8988T (cell line): ENCODE measurements around the gene PRTG.
"Not testable (repeated sequence)": the region's sequence is repeated elsewhere in the genome, so short reads cannot be mapped to it uniquely, and the experiment has no call there.

ENCODE experiments used
- DNase-seq: peaks from one replicate; pipeline ENCODE4 v3.0.0; 2011

Gene PRTG

GRCh38 chr15:55630858-55631257 is 112.1 kb downstream of the PRTG start:
- DNase-seq = no peak

DNA sequence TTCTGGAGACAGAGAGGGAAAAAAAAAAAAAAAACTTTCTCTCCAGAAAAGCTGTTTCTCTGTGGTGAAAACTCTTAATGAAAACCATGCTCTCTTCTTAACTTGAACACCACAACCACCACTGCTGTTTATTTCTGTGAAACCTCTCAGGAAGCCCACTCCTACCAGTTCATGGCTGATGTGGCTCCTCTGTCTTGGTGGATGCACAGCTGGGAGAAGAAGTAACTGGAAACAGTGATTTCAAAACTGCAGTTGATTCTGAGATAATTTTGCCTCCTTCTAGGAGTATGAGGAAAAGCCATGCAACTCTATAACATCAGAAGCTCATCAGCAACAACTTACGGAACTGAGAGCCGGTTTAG is 114.6 kb downstream of the PRTG start:
- no peak for DNase-seq

DNA sequence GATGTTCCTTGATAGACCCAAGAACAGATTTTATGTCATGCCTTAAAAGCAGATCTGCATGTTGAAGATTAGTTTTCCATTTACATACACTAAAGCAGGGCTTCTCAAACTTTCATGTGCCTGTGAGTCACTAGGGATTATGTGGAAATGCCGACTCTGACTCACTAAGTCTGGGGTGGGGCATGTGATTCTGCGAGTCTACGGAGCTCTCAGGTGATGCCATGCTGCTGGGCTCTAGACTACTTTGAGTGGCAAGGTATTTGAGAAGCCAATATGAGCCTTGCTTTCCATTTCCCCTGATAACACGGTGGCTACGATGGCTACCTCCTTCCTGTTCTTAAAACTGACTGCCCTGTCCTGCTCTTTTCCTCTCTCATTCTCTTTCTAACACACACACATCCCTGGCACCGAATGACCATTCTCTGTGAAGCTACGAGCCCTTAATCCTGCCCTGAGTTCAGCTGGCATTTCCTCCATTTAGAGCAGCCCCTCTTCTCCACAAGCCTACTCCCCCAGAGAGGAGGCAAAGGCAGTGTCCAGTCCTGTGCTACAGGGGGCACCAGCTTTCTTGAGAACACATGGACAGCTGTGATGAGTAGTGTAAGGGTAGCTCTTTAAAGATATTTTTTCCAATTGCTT is 115.1 kb downstream of the PRTG start:
- peak; percentile 24 for DNase-seq

DNA sequence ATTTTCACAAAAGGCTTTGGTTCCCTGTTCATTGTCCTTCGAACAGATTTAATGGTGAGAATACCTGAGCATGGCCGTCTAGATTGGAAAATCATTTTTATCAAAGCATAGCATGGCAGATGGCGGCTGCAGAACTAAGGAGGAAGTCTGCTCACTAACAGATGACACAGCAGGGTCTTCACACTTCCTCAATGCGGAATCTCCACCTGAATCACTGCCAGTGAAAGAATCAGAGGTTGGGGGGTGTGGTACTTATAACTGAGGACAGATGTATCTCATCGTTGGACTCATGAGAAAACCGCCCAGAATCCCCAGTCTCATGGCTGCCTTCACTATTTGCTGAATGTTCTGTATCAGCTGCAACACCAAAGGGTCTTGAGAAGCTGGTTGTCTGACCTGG is 123.2 kb downstream of the PRTG start:
- DNase-seq = no peak

GRCh38 chr15:55618387-55618786 is 124.6 kb downstream of the PRTG start:
- no peak for DNase-seq

- no peak for DNase-seq
These were observed 127.5 kb downstream of the PRTG start for GRCh38 chr15:55615445-55615844.

DNA sequence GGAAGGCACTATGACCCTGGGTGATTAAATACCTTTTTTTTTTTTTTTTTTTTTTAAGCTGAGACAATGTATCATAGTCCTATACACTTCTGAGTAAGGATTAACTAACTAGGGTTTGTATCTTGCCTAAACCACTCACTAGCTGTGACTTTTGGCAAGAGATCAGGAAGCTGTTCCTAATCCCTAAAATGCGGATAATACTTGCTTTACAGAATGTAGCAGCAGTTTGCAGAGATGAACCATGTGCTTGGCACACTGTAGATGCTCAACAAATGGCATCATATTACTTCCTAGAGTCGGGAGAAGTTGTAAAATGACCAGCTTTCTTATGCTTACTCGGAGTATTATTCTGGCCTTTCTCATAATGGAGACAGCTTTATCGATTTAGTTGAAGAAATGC is 129.2 kb downstream of the PRTG start:
- DNase-seq = no peak

DNA sequence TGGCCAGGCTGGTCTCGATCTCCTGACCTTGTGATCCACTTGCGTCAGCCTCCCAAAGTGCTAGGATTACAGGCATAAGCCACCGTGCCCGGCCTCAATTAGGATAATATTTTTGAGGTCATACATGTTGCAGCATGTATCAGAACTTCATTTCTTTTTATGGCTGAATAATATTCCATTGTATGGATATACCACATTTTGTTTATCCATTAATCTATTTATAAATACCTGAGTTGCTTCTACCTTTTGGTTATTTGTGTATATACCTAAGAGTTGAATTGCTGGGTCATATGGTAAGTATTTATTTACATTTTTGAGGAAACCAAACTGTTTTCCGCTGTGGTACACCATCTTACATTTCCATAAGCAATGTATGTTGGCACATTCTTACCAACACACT is 136.7 kb downstream of the PRTG start:
- DNase-seq = no peak

DNA sequence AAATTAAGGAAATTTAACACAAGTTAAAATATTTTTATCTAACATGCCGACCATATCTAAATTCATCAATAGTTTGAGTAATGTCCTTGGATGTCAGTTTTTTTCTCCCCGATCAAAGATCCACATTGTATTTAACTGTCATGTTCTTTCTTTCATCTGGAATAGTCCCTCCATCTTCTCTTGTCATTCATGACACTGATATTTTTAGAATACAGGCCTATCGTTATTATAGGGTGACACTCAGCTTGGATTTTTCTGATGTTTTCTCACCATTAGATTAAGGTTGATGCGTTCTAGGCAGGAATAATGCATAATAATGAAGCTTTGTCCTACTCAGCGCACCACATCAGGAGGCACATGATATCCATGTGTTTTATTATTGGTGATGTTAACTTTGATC is 141.6 kb downstream of the PRTG start:
- no peak for DNase-seq

DNA sequence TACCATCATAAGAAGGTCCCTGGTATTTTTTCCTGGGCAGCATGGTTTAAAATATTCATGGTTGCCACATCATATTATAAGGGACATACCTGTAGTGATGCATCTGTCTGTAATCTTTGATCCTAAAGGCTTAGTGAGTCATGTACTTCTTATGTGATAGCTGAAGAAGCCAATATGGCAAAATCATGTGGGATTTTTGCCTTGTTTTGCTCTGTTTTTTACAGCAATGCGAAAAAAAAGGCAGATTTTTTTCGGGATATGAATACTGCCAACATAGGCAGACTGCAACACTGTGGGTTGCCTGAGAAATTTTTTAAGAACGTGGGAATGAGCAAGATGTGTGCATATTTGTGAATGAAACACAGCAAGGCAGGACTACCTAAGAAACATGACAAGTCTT is 143.5 kb downstream of the PRTG start:
- no peak for DNase-seq

- DNase-seq = not testable (repeated sequence)
These were observed 149.9 kb downstream of the PRTG start for GRCh38 chr15:55593019-55593418.

DNA sequence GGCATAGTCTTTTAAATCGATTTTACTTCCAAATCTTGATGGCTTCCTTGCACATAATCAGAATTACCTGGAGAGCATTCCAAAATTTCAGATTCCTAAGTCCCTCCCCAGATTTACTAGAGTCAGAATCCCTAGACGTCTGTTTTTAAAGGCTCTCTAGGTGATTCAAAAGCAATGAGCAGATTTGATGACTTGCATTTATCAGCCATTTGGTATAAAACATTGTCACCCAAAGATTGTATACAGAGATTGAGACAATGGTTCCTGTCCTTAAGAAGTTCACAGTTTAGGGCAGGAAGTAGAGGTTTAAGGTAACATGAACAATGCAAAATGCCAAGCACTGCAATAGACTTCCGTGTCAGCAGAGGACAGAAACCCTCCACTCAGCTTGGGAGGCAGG is 152.2 kb downstream of the PRTG start:
- no peak for DNase-seq

- no peak for DNase-seq
These were observed 153.7 kb downstream of the PRTG start for GRCh38 chr15:55589287-55589686.

GRCh38 chr15:55588815-55589115 is 154.2 kb downstream of the PRTG start:
- DNase-seq = no peak

- peak; percentile 53 for DNase-seq
These were observed 154.7 kb downstream of the PRTG start, which contains the start of gene PYGO1 for GRCh38 chr15:55588070-55588814. Gene PYGO1, minus strand, starts transcription at chr15:55588345. Its CDS starts 462 bp downstream, at chr15:55587883.

DNA sequence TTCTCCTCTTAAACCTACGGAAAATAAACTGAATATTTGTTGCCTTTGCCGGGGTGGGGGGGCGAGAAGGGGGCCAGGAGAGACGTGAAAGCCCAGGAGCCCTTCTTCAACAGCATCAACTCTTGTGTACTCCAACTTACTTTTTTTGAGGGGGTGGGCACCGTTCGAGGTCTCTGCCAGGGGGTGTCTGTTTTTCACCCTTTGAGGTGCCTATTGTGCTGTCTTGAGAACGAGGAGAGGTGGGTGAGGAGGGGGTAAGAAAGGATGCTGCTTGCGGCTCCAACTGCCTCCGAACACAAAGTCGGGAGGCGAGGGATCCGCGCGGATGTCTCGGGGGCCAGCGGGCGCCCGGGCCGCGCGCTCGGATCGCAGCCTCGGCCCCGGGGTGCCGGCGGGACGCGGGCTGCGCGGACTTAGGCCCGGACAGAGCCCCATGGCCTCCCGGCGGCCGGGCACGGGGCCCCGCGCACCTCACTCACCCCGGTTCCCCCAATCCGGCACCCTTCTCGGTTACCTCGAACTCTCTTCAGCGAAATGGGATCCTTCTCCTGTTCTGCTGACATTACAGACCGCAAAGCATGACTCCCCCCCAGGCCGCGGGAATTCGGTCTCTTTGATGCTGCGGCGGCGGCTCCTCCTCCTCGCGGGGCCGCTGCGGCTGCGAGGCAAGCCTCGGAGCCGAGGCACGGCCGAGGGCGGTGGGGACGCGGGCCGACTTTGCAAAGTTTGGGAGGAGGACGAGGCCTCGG is 155.5 kb downstream of the PRTG start:
- peak; percentile 43 for DNase-seq

- DNase-seq = no peak
These were observed 156.1 kb downstream of the PRTG start for GRCh38 chr15:55586808-55587207.

DNA sequence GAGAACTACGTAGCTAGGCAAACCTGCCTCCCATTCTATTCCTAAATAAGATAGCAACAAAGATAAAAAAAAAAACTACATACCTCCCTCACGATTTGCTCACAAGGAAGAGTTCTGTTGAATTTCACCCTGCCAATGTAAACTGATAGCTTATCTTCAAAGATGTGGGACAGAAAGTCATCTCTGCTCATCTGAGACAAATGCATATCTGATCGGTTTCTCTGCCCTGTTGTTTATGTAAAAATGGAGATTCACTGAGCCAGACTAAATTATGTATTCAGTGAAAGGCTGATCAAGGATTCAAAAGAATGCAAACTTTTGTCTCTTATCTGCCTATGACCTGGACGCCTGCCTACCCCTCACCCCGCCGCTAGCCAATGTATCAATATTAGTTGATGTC is 166.0 kb downstream of the PRTG start:
- DNase-seq = no peak

GRCh38 chr15:55574096-55574495 is 168.9 kb downstream of the PRTG start:
- DNase-seq = no peak

- no peak for DNase-seq
These were observed 169.7 kb downstream of the PRTG start for GRCh38 chr15:55573224-55573623.

DNA sequence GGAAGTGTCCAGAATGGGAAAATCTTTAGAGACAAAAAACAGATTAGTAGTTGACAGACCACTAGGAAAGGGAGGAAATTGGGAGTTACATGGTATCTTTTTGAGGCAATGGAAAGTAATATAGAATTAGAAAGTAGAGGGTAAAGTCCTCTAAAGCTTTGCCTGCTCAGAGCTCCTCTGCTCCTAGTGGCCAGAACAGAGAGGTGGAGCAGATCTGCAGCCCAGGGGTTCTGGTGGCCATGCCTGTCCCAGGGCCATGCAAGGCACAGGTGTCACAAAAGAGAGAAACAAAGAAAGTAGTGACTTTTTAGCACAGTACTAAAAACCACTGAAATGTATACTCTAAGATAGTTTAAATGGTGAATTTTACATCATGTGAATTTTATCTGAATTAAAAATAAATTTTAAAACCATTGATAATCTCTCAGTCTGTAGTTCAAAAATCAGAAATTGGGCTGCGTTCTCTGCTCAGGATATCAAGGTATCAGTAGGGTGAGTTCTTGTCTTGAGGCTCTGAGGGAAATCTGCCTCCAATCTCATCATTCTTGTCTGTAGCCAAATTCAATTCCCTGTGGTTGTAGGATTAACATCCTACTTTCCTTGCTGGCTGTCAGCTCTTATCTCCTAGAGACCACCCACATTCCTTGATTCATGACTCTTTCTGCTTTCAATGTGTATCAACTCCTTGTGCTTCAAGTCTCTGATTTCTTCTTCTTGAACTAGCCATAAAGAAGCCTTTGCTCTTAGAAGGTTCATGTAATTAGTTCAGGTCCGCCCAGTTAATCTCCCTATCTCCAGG is 178.4 kb downstream of the PRTG start:
- no peak for DNase-seq

DNA sequence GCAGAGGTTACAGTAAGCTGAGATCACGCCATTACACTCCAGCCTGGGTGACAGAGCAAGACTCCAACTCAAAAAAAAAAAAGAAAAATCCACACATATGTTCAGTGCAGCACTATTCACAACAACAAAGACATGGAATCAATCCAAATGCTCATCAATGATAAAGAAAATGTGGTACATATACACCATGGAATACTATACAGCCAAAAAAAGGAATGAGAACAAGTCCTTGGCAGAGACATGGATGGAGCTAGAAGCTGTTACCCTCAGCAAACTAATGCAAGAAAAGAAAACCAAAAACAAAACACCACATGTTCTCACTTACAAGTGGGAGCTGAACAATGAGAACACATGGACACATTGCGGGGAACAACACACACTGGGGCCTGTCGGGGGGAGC is 180.4 kb downstream of the PRTG start:
- no peak for DNase-seq
